ENCODE results near the gene ATXN1.

DNA sequence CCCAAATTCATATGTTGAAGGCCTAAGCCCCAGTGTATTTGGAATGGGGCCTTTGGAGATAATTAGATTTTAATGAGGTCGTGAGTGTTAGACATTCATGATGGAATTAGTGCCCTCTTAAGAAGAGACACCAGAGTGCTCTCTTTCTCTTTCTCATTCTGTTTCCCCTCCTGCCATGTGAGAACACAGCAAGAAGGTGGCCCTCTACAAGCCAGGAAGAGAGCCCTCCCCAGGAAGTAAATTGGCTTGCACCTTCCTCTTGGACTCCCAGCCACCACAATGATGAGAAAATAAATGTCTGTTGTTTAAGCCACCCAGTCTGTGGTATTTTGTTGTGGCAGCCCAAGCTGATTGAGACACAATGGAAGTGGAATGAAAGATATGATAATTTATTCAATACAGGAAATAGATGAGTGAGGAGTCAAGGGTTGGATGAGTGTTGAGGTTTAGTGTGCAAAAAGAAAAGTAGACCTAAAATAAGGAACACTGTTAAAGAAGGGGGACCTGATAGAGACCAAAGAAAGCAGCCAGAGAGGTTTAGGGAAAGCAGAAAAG is 25.9 kb upstream of the ATXN1 start:
- TF ChIP-seq GATA3 (IDR thresholded peaks at IDR 0.05; ENCODE audit: low read depth, low read length): no peak
- no peak for TF ChIP-seq GATA2 (IDR thresholded peaks at IDR 0.05; ENCODE audit: low read depth, low read length)
